Tibial nerve (tissue), 4 donors: Measurements from ENCODE around the gene PLEKHG5. TPM values are rescaled to one million over a fixed set of nuclear protein-coding genes. Genes with fewer than 3 reads are reported as not detected.

ENCODE experiments used
- DNase-seq, 2 donors: peaks; one replicate each; pipeline ENCODE4 v3.0.0-alpha.2; 2019; ENCODE audit warnings: low spot score in 2 of 2
- H3K27ac ChIP-seq, 4 donors: fragments of 200-600 bp; sonication (generic) in 3 of 4; one replicate each; pipeline ENCODE4 v1.5.1; 2017 to 2019; ENCODE audit warnings: mild to moderate bottlenecking in 1 of 4
- H3K27me3 ChIP-seq, 2 donors: fragments of 200-600 bp; sonication (generic) in 1 of 2; one replicate each; pipeline versions ENCODE4 v1.5.1 to v1.6.0; 2017 to 2019
- H3K36me3 ChIP-seq, 3 donors: fragments of 200-600 bp; sonication (generic); one replicate each; pipeline ENCODE4 v1.5.1; 2018 to 2019
- H3K4me1 ChIP-seq, 4 donors: fragments of 200-600 bp; sonication (generic) in 3 of 4; one replicate each; pipeline ENCODE4 v1.5.1; 2017 to 2019
- H3K4me3 ChIP-seq, 4 donors: fragments of 200-600 bp; sonication (generic) in 3 of 4; one replicate each; pipeline ENCODE4 v1.5.1; 2017 to 2019; ENCODE audit warnings: mild to moderate bottlenecking in 1 of 4, moderate library complexity in 1 of 4
- H3K9me3 ChIP-seq, 4 donors: fragments of 200-600 bp; sonication (generic) in 3 of 4; one replicate each; pipeline ENCODE4 v1.5.1; 2017 to 2019
- EP300 ChIP-seq, 2 donors: sonication (generic); formaldehyde crosslinking; IDR thresholded peaks; one replicate each; pipeline ENCODE4 v1.6.1; 2017; ENCODE audit warnings: antibody characterized with exemption in 2 of 2, mild to moderate bottlenecking in 1 of 2
- POLR2A ChIP-seq, 2 donors: fragments of 450-650 bp; IDR thresholded peaks; one replicate each; pipeline ENCODE4 v1.6.1; 2017; ENCODE audit warnings: antibody characterized with exemption in 2 of 2, mild to moderate bottlenecking in 2 of 2, moderate library complexity in 2 of 2
- WGBS, 2 donors: methylation state at CpG; one replicate each; pipeline ENCODE4 v1.1.5; 2018; 5-methylcytosine and 5-hydroxymethylcytosine counted together
- total RNA-seq, 4 donors: library from RNA; depleted of rRNA; stranded (reverse); fragments of >200 nt; gene quantifications; one replicate each; pipeline ENCODE4 v1.1.0, GENCODE V29; 2016
- TF ChIP-seq, protein P1 (sequence below), 5 experiments: fragments of 200-600 bp in 3 of 5; fragments of 450-650 bp in 2 of 5; sonication (generic) in 3 of 5; IDR thresholded peaks; one replicate each; pipeline ENCODE4 v1.5.1; 2016 to 2019; ENCODE audit warnings: antibody characterized with exemption in 5 of 5, mild to moderate bottlenecking in 3 of 5, moderate library complexity in 2 of 5

The PLEKHG5 gene
- total RNA-seq, 4 donors from 2014 or later, result 25.6 to 40.8 (median 30.8) TPM

DNA sequence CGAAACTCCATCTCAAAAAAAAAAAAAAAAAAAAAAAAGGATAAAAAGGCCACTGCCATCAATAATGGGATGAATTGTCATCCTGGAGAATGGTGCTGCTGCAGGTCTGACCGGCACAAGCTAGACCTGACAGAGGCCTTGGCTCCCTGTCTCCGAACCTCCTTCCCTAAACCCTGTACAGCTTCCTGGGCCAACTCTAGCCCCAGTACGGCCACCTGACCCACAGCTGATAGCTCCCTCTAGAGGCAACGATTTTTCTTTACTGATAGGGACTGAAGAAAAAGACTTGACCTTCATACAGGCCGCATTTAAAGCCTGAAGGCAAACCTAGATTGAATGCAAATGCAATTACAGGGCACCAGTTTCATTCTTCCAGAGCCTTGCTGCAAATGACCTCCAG lies 32.1 kb upstream of the PLEKHG5 start:
- 37% methylated on average over 6 of the region's 6 CpGs for WGBS, 2 donors
- Histone ChIP-seq H3K4me3 (no peak overlapping the region), H3K4me1 (peaks cover 0 to 17% (median 2%) of the 10 kb centered on the region in 4 donors), H3K27ac (no peak overlapping the region), H3K9me3 (no peaks in the 10 kb centered on the region), H3K36me3 (peaks cover 3 to 51% (median 17%) of the 10 kb centered on the region in 3 donors), H3K27me3 (no peaks in the 10 kb centered on the region)
- no peak for DNase-seq
- TF ChIP-seq, protein P1, sequence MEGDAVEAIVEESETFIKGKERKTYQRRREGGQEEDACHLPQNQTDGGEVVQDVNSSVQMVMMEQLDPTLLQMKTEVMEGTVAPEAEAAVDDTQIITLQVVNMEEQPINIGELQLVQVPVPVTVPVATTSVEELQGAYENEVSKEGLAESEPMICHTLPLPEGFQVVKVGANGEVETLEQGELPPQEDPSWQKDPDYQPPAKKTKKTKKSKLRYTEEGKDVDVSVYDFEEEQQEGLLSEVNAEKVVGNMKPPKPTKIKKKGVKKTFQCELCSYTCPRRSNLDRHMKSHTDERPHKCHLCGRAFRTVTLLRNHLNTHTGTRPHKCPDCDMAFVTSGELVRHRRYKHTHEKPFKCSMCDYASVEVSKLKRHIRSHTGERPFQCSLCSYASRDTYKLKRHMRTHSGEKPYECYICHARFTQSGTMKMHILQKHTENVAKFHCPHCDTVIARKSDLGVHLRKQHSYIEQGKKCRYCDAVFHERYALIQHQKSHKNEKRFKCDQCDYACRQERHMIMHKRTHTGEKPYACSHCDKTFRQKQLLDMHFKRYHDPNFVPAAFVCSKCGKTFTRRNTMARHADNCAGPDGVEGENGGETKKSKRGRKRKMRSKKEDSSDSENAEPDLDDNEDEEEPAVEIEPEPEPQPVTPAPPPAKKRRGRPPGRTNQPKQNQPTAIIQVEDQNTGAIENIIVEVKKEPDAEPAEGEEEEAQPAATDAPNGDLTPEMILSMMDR (IDR thresholded peaks at IDR 0.05), result peak in 4 of 5 experiments; percentile 27 to 43 (median 34)
- TF ChIP-seq POLR2A (IDR thresholded peaks at IDR 0.05), result no peak
- TF ChIP-seq EP300 (IDR thresholded peaks at IDR 0.05), result no peak

DNA sequence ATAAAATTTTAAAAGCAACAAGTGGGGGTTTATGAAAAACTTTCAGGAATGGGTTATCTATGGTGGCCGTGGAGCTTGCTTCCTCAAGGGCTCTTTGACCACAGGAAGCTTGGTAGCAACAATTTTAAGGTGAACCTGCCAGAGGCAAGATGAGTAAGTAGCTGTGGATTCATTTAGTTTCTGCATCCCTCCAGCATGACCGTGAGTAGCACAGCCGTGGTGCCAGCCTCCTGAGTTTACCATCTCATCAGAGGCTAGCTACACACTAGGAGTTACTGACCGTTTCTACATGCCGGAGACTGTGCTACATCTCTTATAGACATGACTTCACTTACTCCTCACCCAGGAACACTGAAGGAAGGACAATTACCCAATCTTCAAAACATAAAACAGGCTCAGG lies 30.1 kb upstream of the PLEKHG5 start:
- H3K27me3 ChIP-seq, result no peaks in the 10 kb centered on the region
- 64 to 65% methylated on average over 5 of the region's 5 CpGs for WGBS, 2 donors
- no peaks in the 10 kb centered on the region for H3K9me3 ChIP-seq
- H3K4me1 ChIP-seq, result peaks cover 0 to 17% (median 2%) of the 10 kb centered on the region in 4 donors
- no peak for DNase-seq
- H3K36me3 ChIP-seq, result peaks cover 3 to 30% (median 3%) of the 10 kb centered on the region in 3 donors
- TF ChIP-seq, protein P1 (IDR thresholded peaks at IDR 0.05), result no peak
- no peak for TF ChIP-seq EP300 (IDR thresholded peaks at IDR 0.05)
- TF ChIP-seq POLR2A (IDR thresholded peaks at IDR 0.05), result no peak
- no peak overlapping the region for H3K4me3 ChIP-seq
- no peak overlapping the region for H3K27ac ChIP-seq

DNA sequence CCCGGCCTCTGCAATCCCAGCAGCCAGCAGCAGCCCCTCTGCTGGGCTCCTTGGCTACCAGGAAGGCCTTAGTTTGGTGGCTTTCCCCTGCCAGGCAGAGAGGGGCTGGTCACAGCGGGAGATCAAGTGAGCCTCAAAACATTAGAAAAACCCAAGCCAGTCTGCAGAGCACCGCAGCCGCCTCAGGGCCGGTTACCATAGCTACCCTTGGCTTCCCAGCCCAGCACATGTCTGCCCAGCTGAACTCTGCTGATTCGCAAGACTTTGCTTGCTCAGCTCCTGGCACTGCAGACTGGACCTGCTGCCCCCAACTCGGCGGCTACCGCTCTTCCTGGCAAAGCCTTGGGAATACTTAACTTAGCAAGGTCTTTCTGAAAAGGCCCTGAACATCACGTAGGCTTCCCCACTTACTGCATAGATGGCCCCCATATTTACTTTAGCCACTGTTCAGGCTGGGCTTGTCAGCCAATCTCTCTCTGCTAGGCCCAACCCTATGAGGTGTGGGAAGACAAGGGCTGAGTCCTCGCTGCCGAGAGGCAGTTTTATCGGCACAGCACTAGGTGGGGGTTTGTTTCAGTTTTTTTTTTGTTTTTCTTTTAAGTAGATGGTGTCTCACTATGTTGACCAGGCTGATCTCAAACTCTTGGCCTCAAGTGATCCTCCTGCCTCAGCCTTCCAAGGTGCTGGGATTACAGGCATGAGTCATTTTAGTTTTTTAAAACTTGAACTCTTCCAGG lies 28.6 kb upstream of the PLEKHG5 start:
- peaks cover 0 to 17% (median 2%) of the 10 kb centered on the region in 4 donors for H3K4me1 ChIP-seq
- peak overlapping the region in 2 of 4 donors; percentile 28 to 65 for H3K27ac ChIP-seq
- H3K27me3 ChIP-seq, result no peaks in the 10 kb centered on the region
- H3K9me3 ChIP-seq, result no peaks in the 10 kb centered on the region
- WGBS, 2 donors, result 17 to 34% methylated on average over 12 to 13 of the region's 13 CpGs
- no peak for DNase-seq
- H3K4me3 ChIP-seq, result no peak overlapping the region
- no peak for TF ChIP-seq POLR2A (IDR thresholded peaks at IDR 0.05)
- TF ChIP-seq, protein P1 (IDR thresholded peaks at IDR 0.05), result no peak
- TF ChIP-seq EP300 (IDR thresholded peaks at IDR 0.05), result peak in 1 of 2 donors; percentile 29
- peaks cover 0 to 16% (median 0%) of the 10 kb centered on the region in 3 donors for H3K36me3 ChIP-seq

DNA sequence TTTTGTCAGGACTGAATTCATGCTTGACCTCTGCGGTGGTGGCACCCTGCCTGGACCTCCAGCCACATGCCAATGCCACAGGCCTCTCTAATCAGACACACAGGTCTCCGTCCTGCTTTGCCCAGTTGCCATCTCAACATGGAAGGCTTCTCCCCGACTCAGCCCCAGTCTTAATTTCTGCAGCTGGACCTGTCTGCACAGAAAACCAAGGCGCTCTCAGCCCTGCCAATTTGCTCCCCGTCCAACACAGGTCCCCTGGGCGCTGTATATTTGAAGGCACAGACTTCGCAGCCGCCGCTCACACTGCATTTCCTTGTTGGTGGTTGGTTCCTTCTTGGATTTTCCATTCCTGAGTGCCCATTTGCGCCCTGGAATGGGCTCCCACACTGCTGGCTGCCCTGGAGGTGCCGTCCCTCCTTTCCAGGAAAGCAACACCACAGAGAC lies 28.0 kb upstream of the PLEKHG5 start:
- DNase-seq, result no peak
- WGBS, 2 donors, result 55 to 65% methylated on average over 10 to 11 of the region's 11 CpGs
- TF ChIP-seq POLR2A (IDR thresholded peaks at IDR 0.05) (no peak), EP300 (IDR thresholded peaks at IDR 0.05) (no peak)

DNA sequence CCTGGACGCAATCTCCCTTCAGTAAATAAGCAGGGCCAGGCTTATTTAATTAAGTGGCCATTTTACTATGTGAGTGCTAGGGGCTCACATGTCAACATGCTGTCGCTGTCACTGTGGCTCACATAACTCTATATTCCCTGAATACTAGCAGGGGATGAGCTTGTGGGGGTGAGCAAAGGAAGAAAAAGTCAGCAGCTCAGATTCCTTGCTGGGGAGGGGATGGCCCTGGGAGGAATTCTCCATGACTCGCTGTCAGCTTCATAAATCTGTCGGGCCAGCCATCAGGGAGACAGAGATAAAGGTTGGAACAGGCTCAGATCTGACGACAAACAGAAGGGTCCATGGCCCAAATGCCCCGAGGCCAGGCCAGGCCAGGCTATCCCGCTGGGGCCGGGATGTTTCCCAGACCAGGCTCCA lies 26.0 kb upstream of the PLEKHG5 start:
- H3K27me3 ChIP-seq, result no peaks in the 10 kb centered on the region
- TF ChIP-seq EP300 (IDR thresholded peaks at IDR 0.05) (no peak), POLR2A (IDR thresholded peaks at IDR 0.05) (no peak)
- TF ChIP-seq, protein P1 (IDR thresholded peaks at IDR 0.05), result no peak
- WGBS, 2 donors, result 30 to 51% methylated on average over 8 of the region's 8 CpGs
- peaks cover 0 to 6% (median 0%) of the 10 kb centered on the region in 3 donors for H3K36me3 ChIP-seq
- DNase-seq, result no peak
- peaks cover 0 to 19% (median 2%) of the 10 kb centered on the region in 4 donors for H3K4me1 ChIP-seq
- H3K9me3 ChIP-seq, result no peaks in the 10 kb centered on the region
- H3K27ac ChIP-seq, result no peak overlapping the region
- H3K4me3 ChIP-seq, result no peak overlapping the region

More for the DNA sequence above, 28.0 kb upstream of the PLEKHG5 start:
- peak overlapping the region in 1 of 4 donors; percentile 65 for H3K27ac ChIP-seq
- H3K36me3 ChIP-seq, result peaks cover 0 to 10% (median 0%) of the 10 kb centered on the region in 3 donors
- peaks cover 0 to 17% (median 2%) of the 10 kb centered on the region in 4 donors for H3K4me1 ChIP-seq
- no peak overlapping the region for H3K4me3 ChIP-seq
- no peaks in the 10 kb centered on the region for H3K27me3 ChIP-seq
- no peaks in the 10 kb centered on the region for H3K9me3 ChIP-seq
